Measurements from ENCODE around the gene FHOD3. TPM values are rescaled to one million over a fixed set of nuclear protein-coding genes. Genes with fewer than 3 reads are reported as not detected.

The FHOD3 gene
- polyA plus RNA-seq, 4 donors: 0.22 to 8.1 (median 1.9) TPM

DNA sequence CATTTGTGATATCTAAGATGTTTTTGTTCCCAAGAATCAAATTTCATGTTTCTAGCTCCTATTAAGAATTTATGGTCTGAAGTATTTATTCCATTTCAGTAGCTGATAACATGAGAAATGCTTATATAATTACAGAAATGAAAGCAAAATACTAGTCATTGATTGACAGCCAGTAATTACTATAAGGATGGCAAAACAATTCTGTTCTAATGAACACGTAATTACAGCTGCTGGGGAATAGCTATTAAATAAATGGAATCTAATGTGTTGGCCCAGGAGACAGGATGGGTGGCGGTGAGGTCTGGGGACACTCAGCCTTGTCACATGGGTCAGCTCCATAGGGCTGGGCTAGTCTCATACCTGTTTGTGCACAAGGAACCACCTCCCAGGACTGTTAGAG lies 263.5 kb downstream of the FHOD3 start:
- Histone ChIP-seq H3K4me1 (ENCODE audit: control insufficient read depth in 3 of 3, insufficient read depth in 2 of 3, low read depth in 1 of 3, low read length in 2 of 3) (no peaks in the 10 kb centered on the region), H3K27ac (ENCODE audit: low read depth in 1 of 3, low read length in 2 of 3) (no peak overlapping the region), H3K36me3 (ENCODE audit: control insufficient read depth in 3 of 3, insufficient read depth in 2 of 3, low read depth in 1 of 3, low read length in 3 of 3) (no peaks in the 10 kb centered on the region), H3K9me3 (ENCODE audit: control insufficient read depth in 2 of 2, insufficient read depth in 1 of 2, low read depth in 1 of 2, low read length in 1 of 2) (no peaks in the 10 kb centered on the region), H3K27me3 (ENCODE audit: control insufficient read depth in 3 of 3, insufficient read depth in 3 of 3, low read length in 3 of 3) (no peaks in the 10 kb centered on the region), H3K4me3 (ENCODE audit: low read depth in 1 of 3, low read length in 3 of 3) (no peak overlapping the region)
- no peak for FAIRE-seq
- DNase-seq: peak in 1 of 2 donors; percentile 9
- WGBS, 3 donors: 51 to 77% (median 71%) methylated on average over 2 of the region's 2 CpGs

DNA sequence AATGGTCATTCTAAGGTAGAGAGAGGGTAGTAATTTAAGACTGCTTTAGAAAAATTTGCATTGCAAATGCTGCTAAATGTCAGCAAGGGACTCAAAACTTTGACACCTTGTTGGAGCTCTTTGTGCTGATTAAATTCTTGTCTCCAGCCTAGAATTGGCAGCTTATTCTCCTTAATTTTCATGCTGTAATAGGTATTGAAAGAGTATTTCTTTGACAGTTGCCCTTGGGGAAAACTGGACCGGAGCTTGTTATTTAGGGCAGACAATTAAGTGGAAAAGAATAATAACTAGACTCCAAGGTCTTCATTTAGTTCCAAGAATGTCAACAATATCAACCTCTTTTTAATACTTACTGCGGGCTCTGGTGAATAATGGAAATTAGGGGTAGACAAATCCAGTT lies 267.3 kb downstream of the FHOD3 start:
- 81 to 96% (median 86%) methylated on average over 2 of the region's 2 CpGs for WGBS, 3 donors
- H3K9me3 ChIP-seq (ENCODE audit: control insufficient read depth in 2 of 2, insufficient read depth in 1 of 2, low read depth in 1 of 2, low read length in 1 of 2): no peaks in the 10 kb centered on the region
- no peak for DNase-seq
- no peak overlapping the region for H3K27ac ChIP-seq (ENCODE audit: low read depth in 1 of 3, low read length in 2 of 3)
- FAIRE-seq: no peak
- no peak overlapping the region for H3K4me3 ChIP-seq (ENCODE audit: low read depth in 1 of 3, low read length in 3 of 3)
- H3K4me1 ChIP-seq (ENCODE audit: control insufficient read depth in 3 of 3, insufficient read depth in 2 of 3, low read depth in 1 of 3, low read length in 2 of 3): no peaks in the 10 kb centered on the region
- H3K36me3 ChIP-seq (ENCODE audit: control insufficient read depth in 3 of 3, insufficient read depth in 2 of 3, low read depth in 1 of 3, low read length in 3 of 3): no peaks in the 10 kb centered on the region
- H3K27me3 ChIP-seq (ENCODE audit: control insufficient read depth in 3 of 3, insufficient read depth in 3 of 3, low read length in 3 of 3): no peaks in the 10 kb centered on the region

DNA sequence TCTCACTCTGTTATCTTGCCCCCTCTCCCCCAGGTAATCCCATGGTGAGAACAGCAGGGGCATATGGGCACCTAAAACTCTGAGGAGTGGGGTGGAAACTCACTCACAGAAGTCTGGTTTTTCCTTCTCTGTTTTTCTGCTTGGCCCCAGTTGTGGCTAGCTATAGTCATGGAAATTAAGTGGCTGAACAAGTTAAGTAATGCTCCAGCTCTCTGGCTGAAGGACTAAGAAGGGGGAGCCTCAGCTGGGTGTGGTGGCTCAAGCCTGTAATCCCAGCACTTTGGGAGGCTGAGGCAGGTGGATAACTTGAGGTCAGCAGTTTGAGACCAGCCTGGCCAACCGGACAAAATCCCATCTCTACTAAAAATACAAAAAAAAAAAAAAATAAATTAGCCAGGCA lies 270.3 kb downstream of the FHOD3 start:
- Histone ChIP-seq H3K27ac (ENCODE audit: low read depth in 1 of 3, low read length in 2 of 3) (no peak overlapping the region), H3K4me1 (ENCODE audit: control insufficient read depth in 3 of 3, insufficient read depth in 2 of 3, low read depth in 1 of 3, low read length in 2 of 3) (no peaks in the 10 kb centered on the region), H3K4me3 (ENCODE audit: low read depth in 1 of 3, low read length in 3 of 3) (no peak overlapping the region), H3K9me3 (ENCODE audit: control insufficient read depth in 2 of 2, insufficient read depth in 1 of 2, low read depth in 1 of 2, low read length in 1 of 2) (no peaks in the 10 kb centered on the region), H3K36me3 (ENCODE audit: control insufficient read depth in 3 of 3, insufficient read depth in 2 of 3, low read depth in 1 of 3, low read length in 3 of 3) (no peaks in the 10 kb centered on the region), H3K27me3 (ENCODE audit: control insufficient read depth in 3 of 3, insufficient read depth in 3 of 3, low read length in 3 of 3) (no peaks in the 10 kb centered on the region)
- 75 to 94% (median 80%) methylated on average over 1 of the region's 1 CpG for WGBS, 3 donors
- DNase-seq: no peak
- no peak for FAIRE-seq

DNA sequence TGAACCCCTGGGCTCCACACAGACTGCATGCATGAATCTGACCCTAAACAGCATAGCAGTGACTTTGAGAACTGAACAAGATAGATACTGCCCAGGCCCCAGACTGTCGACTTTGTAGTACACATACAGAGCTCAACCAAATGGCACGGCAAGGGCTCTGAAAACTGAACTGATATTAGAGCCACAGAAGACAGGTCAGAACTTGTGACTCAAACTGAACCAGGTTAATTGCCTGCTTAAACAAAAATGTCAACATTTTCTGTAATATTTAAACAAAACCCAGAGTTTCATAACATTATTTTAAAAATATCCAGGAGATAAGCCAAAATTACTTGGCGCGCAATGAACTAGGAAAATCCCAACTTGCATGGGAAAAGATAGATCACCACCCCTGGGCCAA lies 271.0 kb downstream of the FHOD3 start:
- no peak for DNase-seq
- H3K27me3 ChIP-seq (ENCODE audit: control insufficient read depth in 3 of 3, insufficient read depth in 3 of 3, low read length in 3 of 3): no peaks in the 10 kb centered on the region
- H3K4me1 ChIP-seq (ENCODE audit: control insufficient read depth in 3 of 3, insufficient read depth in 2 of 3, low read depth in 1 of 3, low read length in 2 of 3): no peaks in the 10 kb centered on the region
- H3K4me3 ChIP-seq (ENCODE audit: low read depth in 1 of 3, low read length in 3 of 3): no peak overlapping the region
- WGBS, 3 donors: 71 to 91% (median 88%) methylated on average over 4 of the region's 4 CpGs
- H3K27ac ChIP-seq (ENCODE audit: low read depth in 1 of 3, low read length in 2 of 3): no peak overlapping the region
- H3K36me3 ChIP-seq (ENCODE audit: control insufficient read depth in 3 of 3, insufficient read depth in 2 of 3, low read depth in 1 of 3, low read length in 3 of 3): no peaks in the 10 kb centered on the region
- FAIRE-seq: no peak
- no peaks in the 10 kb centered on the region for H3K9me3 ChIP-seq (ENCODE audit: control insufficient read depth in 2 of 2, insufficient read depth in 1 of 2, low read depth in 1 of 2, low read length in 1 of 2)

DNA sequence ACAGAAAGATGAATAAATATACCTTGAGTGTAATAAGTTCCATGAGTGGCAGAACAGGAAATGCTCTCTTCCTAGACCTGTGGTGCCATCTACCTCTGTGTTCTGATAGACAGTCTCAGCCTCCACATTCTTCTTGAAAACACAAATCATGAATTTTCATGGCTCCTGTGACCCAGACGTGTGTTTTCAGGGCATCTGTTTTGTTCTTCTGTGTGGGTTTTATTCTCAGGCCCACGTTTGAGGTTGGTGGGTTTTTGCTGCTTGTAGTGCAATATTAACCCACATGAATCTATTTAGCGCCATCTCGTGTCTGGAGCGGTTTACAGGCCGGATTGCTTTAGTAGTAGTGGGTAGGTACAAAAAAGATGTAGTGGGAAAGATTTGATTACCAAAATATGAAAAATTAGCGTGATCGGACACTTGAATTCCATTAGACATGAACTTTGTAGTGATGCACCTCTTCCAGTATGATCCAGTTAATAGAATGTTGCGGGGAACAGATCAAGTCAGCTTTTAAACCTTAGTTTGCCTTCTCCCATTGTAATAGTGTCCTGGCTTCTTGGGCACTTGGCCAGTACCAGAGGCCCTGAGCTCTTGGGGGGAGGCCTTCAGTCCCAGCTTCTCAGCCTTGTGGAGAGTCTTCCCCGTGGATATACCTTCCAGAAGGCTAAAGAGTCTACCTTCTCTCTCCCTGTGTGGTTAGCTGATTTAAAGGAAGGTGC lies 274.8 kb downstream of the FHOD3 start:
- Histone ChIP-seq H3K27me3 (ENCODE audit: control insufficient read depth in 3 of 3, insufficient read depth in 3 of 3, low read length in 3 of 3) (no peaks in the 10 kb centered on the region), H3K4me3 (ENCODE audit: low read depth in 1 of 3, low read length in 3 of 3) (no peak overlapping the region), H3K27ac (ENCODE audit: low read depth in 1 of 3, low read length in 2 of 3) (no peak overlapping the region), H3K9me3 (ENCODE audit: control insufficient read depth in 2 of 2, insufficient read depth in 1 of 2, low read depth in 1 of 2, low read length in 1 of 2) (no peaks in the 10 kb centered on the region), H3K36me3 (ENCODE audit: control insufficient read depth in 3 of 3, insufficient read depth in 2 of 3, low read depth in 1 of 3, low read length in 3 of 3) (no peaks in the 10 kb centered on the region), H3K4me1 (ENCODE audit: control insufficient read depth in 3 of 3, insufficient read depth in 2 of 3, low read depth in 1 of 3, low read length in 2 of 3) (no peaks in the 10 kb centered on the region)
- DNase-seq: peak; percentile 51 to 63
- 21 to 30% (median 22%) methylated on average over 10 of the region's 10 CpGs for WGBS, 3 donors
- FAIRE-seq: no peak

DNA sequence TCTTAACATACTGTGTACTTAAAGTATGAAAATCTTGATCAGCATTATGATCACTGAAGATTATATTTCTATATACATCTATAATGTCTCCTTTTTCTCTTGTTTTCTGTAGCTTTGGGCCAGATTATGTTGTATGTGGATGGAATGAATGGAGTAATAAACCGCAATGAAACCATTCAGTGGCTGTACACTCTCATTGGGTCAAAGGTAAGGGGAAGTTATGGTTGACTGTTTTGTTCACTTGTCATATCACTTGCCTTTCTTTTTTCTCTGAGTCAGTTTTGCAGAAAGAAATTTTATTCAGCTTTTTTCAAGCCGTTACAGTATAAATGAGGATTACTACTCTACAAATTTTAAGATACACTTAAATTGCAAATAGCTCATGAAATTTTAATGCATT lies 278.8 kb downstream of the FHOD3 start:
- DNase-seq: peak in 1 of 2 donors; percentile 54
- 41 to 77% (median 71%) methylated on average over 2 of the region's 2 CpGs for WGBS, 3 donors
- no peak overlapping the region for H3K4me3 ChIP-seq (ENCODE audit: low read depth in 1 of 3, low read length in 3 of 3)
- H3K27ac ChIP-seq (ENCODE audit: low read depth in 1 of 3, low read length in 2 of 3): no peak overlapping the region
- H3K27me3 ChIP-seq (ENCODE audit: control insufficient read depth in 3 of 3, insufficient read depth in 3 of 3, low read length in 3 of 3): no peaks in the 10 kb centered on the region
- H3K4me1 ChIP-seq (ENCODE audit: control insufficient read depth in 3 of 3, insufficient read depth in 2 of 3, low read depth in 1 of 3, low read length in 2 of 3): no peaks in the 10 kb centered on the region
- H3K9me3 ChIP-seq (ENCODE audit: control insufficient read depth in 2 of 2, insufficient read depth in 1 of 2, low read depth in 1 of 2, low read length in 1 of 2): peaks cover 0 to 3% of the 10 kb centered on the region in 2 donors
- FAIRE-seq: no peak
- H3K36me3 ChIP-seq (ENCODE audit: control insufficient read depth in 3 of 3, insufficient read depth in 2 of 3, low read depth in 1 of 3, low read length in 3 of 3): no peaks in the 10 kb centered on the region

DNA sequence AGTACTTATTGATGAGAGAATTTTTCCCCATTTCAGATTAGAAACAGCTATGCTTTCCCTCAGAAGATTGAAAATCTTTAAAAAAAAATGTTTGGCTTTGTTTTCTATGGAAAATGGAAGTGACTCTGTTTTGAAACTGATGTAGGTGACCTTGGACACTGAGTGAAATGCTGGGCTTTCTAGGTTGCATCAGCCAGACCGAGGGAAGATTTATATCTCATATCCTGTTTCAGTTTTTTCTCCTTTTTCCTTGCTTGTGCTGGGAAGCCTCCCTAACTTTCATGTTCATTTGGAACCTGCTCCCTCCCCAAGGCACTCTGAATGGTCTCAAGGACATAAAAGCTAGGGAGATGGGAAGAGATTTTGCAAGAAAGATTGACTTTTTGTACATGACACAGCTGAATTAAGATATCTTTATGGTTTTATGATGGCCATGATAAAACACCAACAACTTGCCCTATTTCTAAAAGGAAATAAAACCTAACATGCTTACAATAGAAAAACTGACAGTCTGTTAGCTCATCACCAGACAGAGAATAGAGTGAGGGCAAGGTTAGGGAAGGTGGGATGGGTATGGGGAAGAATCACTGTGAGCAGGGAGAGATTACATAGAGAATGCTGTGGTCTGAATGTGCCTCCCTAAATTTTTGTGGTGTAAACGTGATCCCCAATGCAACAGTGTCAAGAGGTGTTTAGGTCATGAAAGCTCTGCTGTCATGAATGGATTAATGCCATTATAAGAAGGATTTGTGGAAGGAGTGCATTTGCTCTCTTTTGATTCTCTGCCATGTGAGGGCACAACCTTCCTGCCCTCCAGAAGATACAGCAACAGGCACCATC lies 281.6 kb downstream of the FHOD3 start:
- DNase-seq (peak in 1 of 2 donors; percentile 9), FAIRE-seq (no peak)
- Histone ChIP-seq H3K27ac (ENCODE audit: low read depth in 1 of 3, low read length in 2 of 3) (no peak overlapping the region), H3K36me3 (ENCODE audit: control insufficient read depth in 3 of 3, insufficient read depth in 2 of 3, low read depth in 1 of 3, low read length in 3 of 3) (no peaks in the 10 kb centered on the region), H3K9me3 (ENCODE audit: control insufficient read depth in 2 of 2, insufficient read depth in 1 of 2, low read depth in 1 of 2, low read length in 1 of 2) (peaks cover 0 to 3% of the 10 kb centered on the region in 2 donors), H3K4me3 (ENCODE audit: low read depth in 1 of 3, low read length in 3 of 3) (no peak overlapping the region), H3K27me3 (ENCODE audit: control insufficient read depth in 3 of 3, insufficient read depth in 3 of 3, low read length in 3 of 3) (no peaks in the 10 kb centered on the region), H3K4me1 (ENCODE audit: control insufficient read depth in 3 of 3, insufficient read depth in 2 of 3, low read depth in 1 of 3, low read length in 2 of 3) (no peaks in the 10 kb centered on the region)
- WGBS, 3 donors: 26 to 46% (median 38%) methylated on average over 2 of the region's 2 CpGs

DNA sequence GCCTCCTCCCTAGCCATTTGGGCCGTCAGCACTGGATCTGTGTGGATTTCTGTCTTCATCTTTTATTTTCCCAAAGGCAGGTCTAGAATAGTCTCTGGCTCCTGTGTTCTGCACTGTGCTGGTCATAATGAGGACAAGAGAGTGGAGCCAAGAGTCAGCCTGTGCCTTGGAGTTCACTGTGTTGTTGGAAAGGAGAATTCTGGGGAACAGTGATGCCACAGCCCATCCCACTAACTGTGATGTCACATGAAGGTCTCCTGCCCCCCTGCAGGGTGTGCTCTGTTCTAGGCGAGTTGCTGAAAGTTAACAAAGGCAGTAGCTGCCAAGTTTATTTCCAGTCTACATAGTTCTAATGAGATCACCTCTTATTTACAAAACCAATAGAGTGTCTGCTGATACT lies 282.8 kb downstream of the FHOD3 start:
- FAIRE-seq (no peak), DNase-seq (no peak)
- H3K27ac ChIP-seq (ENCODE audit: low read depth in 1 of 3, low read length in 2 of 3): no peak overlapping the region
- WGBS, 3 donors: 75 to 89% (median 76%) methylated on average over 2 of the region's 2 CpGs
- no peaks in the 10 kb centered on the region for H3K36me3 ChIP-seq (ENCODE audit: control insufficient read depth in 3 of 3, insufficient read depth in 2 of 3, low read depth in 1 of 3, low read length in 3 of 3)
- H3K27me3 ChIP-seq (ENCODE audit: control insufficient read depth in 3 of 3, insufficient read depth in 3 of 3, low read length in 3 of 3): no peaks in the 10 kb centered on the region
- H3K9me3 ChIP-seq (ENCODE audit: control insufficient read depth in 2 of 2, insufficient read depth in 1 of 2, low read depth in 1 of 2, low read length in 1 of 2): peaks cover 0 to 3% of the 10 kb centered on the region in 2 donors
- no peak overlapping the region for H3K4me3 ChIP-seq (ENCODE audit: low read depth in 1 of 3, low read length in 3 of 3)
- H3K4me1 ChIP-seq (ENCODE audit: control insufficient read depth in 3 of 3, insufficient read depth in 2 of 3, low read depth in 1 of 3, low read length in 2 of 3): no peaks in the 10 kb centered on the region

Data from small intestine (tissue), 7 donors.